ENCODE results near the gene XAB2.

DNA sequence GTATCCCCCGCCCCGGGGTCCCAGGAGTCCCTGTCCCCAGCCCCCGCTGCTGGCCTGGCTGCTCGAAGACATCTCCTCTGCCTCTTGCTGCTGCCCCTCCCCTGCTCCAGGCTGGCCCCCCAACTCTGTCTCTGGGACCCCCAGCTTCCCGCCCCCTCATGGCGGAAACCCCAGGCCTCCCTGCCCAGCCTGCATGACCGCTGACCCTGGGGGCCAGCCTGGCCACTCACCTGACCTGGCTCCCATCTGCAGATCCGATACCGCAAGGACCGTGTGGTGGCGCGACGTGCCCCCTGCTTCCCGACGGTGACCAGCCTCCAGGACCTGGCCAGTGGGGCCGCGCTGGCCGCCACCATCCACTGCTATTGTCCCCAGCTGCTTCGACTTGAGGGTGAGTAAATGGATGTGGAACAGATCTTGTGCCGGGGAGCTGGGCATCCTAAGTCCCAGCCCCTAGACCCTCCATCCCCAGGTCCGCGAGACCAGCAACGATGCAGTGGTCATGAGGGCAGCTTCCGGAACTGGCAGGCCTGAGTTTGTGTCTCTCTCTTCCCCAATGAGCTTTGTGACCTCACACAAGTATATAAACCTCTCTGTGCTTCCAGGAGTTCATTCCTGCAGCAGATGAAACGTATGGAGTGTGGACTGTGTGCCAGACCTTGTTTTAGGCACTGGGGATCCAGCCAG is 21.3 kb downstream of the XAB2 start:
- TF ChIP-seq, protein P1, sequence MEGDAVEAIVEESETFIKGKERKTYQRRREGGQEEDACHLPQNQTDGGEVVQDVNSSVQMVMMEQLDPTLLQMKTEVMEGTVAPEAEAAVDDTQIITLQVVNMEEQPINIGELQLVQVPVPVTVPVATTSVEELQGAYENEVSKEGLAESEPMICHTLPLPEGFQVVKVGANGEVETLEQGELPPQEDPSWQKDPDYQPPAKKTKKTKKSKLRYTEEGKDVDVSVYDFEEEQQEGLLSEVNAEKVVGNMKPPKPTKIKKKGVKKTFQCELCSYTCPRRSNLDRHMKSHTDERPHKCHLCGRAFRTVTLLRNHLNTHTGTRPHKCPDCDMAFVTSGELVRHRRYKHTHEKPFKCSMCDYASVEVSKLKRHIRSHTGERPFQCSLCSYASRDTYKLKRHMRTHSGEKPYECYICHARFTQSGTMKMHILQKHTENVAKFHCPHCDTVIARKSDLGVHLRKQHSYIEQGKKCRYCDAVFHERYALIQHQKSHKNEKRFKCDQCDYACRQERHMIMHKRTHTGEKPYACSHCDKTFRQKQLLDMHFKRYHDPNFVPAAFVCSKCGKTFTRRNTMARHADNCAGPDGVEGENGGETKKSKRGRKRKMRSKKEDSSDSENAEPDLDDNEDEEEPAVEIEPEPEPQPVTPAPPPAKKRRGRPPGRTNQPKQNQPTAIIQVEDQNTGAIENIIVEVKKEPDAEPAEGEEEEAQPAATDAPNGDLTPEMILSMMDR (IDR thresholded peaks at IDR 0.05; ENCODE audit: insufficient read depth, low read length, poor library complexity, severe bottlenecking), result no peak
- no peak for TF ChIP-seq EZH2phosphoT487 (conservative IDR thresholded peaks at IDR 0.05; ENCODE audit: low read length)
